ENCODE results near the gene DDX10.
"Not testable (repeated sequence)": the region's sequence is repeated elsewhere in the genome, so short reads cannot be mapped to it uniquely, and the experiment has no call there.

Gene DDX10

GRCh38 chr11:108797578-108798100, 132.8 kb downstream of the DDX10 start:
- no peak overlapping the region for H3K27ac Mint-ChIP-seq
- H3K4me1 Mint-ChIP-seq, result peaks cover 29% of the 10 kb centered on the region
- no peaks in the 10 kb centered on the region for H3K27me3 Mint-ChIP-seq
- peaks cover 16% of the 10 kb centered on the region for H3K36me3 Mint-ChIP-seq
- H3K9me3 Mint-ChIP-seq, result peaks cover 2% of the 10 kb centered on the region
- no peak overlapping the region for H3K4me3 Mint-ChIP-seq
- ATAC-seq, result no peak

DNA sequence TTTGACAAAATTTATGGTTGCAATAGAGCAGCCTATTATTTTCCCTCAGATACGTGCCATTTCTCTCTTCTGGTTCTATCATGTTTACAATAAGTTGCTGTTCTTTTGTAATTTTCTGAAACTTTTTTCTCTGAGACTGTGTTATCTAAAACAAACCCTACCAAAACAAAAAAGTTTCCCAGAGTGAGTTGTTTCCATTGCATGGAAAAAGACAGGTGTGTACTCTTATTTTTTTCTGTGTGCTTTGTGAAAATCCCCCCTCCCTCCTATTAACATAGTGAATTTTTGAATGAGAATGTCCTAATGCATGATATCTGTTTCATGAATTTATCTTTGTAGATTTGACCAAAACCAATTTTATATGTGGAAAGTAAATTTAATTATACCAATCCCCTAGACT, 137.6 kb downstream of the DDX10 start:
- no peaks in the 10 kb centered on the region for H3K9me3 Mint-ChIP-seq
- no peaks in the 10 kb centered on the region for H3K27me3 Mint-ChIP-seq
- H3K36me3 Mint-ChIP-seq, result peaks cover 16% of the 10 kb centered on the region
- ATAC-seq, result no peak
- no peak overlapping the region for H3K4me3 Mint-ChIP-seq
- H3K4me1 Mint-ChIP-seq, result peaks cover 12% of the 10 kb centered on the region
- no peak overlapping the region for H3K27ac Mint-ChIP-seq

- Mint-ChIP-seq H3K4me1 (peaks cover 5% of the 10 kb centered on the region), H3K9me3 (no peaks in the 10 kb centered on the region), H3K4me3 (no peak overlapping the region), H3K27me3 (no peaks in the 10 kb centered on the region), H3K27ac (no peak overlapping the region), H3K36me3 (peaks cover 16% of the 10 kb centered on the region)
- no peak for ATAC-seq
These were observed 138.9 kb downstream of the DDX10 start for GRCh38 chr11:108803776-108804175.

DNA sequence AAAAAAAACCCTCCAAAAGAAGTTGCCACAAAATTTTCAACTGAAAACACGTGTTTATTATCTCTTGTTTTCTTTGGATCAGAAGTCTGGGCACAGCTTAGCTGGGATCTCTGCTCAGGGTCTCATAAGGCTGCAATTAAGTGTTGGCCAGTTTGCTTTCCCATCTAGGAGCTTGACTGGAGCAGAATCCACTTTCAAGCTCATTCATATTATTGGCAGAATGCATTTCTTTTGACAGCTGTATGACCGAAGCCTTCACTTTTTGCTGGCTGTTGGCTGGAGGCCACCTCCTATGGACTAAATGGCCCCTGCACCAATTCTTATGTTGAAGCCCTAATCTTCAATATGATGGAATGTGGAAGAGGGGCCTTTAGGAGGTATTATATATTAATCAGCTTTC, 139.6 kb downstream of the DDX10 start:
- Mint-ChIP-seq H3K36me3 (peaks cover 17% of the 10 kb centered on the region), H3K4me3 (no peak overlapping the region), H3K9me3 (peaks cover 3% of the 10 kb centered on the region), H3K4me1 (peaks cover 5% of the 10 kb centered on the region), H3K27me3 (no peaks in the 10 kb centered on the region), H3K27ac (no peak overlapping the region)
- ATAC-seq, result no peak

DNA sequence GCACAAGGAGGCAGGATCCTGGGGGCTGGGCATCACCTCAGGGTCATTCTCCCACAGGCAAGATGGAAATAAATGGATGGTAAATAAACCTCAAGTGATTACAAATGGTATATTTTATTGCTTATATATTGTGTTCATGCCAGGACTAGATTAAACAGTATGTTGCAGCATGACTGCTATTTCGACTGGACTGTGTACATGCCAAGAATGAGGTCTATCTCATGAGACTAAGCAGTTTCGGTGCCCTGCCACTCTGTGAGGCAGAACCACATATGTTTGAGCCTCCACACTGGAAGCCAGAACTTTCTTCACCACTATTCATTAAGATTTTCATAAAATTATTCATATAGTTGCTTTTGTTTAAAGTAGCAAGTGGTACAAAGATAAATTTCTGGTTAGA, 140.2 kb downstream of the DDX10 start:
- H3K9me3 Mint-ChIP-seq, result peaks cover 3% of the 10 kb centered on the region
- H3K4me1 Mint-ChIP-seq, result peaks cover 5% of the 10 kb centered on the region
- no peak overlapping the region for H3K4me3 Mint-ChIP-seq

GRCh38 chr11:108807262-108807661, 142.4 kb downstream of the DDX10 start:
- no peak overlapping the region for H3K4me3 Mint-ChIP-seq

More for the DNA sequence above, 140.2 kb downstream of the DDX10 start:
- H3K27ac Mint-ChIP-seq, result no peak overlapping the region
- peaks cover 19% of the 10 kb centered on the region for H3K36me3 Mint-ChIP-seq
- no peak for ATAC-seq
- no peaks in the 10 kb centered on the region for H3K27me3 Mint-ChIP-seq

GRCh38 chr11:108813086-108813485, 148.2 kb downstream of the DDX10 start:
- Mint-ChIP-seq H3K4me1 (peaks cover 4% of the 10 kb centered on the region), H3K9me3 (peaks cover 3% of the 10 kb centered on the region), H3K4me3 (no peak overlapping the region), H3K27ac (no peak overlapping the region), H3K36me3 (peaks cover 40% of the 10 kb centered on the region), H3K27me3 (no peaks in the 10 kb centered on the region)
- ATAC-seq, result no peak

More at GRCh38 chr11:108807262-108807661, 142.4 kb downstream of the DDX10 start:
- Mint-ChIP-seq H3K9me3 (peaks cover 3% of the 10 kb centered on the region), H3K4me1 (no peaks in the 10 kb centered on the region), H3K27me3 (no peaks in the 10 kb centered on the region), H3K36me3 (peaks cover 29% of the 10 kb centered on the region), H3K27ac (no peak overlapping the region)
- no peak for ATAC-seq

- Mint-ChIP-seq H3K27me3 (no peaks in the 10 kb centered on the region), H3K4me3 (no peak overlapping the region), H3K27ac (no peak overlapping the region), H3K9me3 (no peaks in the 10 kb centered on the region), H3K36me3 (peaks cover 20% of the 10 kb centered on the region), H3K4me1 (peaks cover 4% of the 10 kb centered on the region)
- ATAC-seq, result no peak
These were observed 153.1 kb downstream of the DDX10 start for GRCh38 chr11:108817976-108818375.

DNA sequence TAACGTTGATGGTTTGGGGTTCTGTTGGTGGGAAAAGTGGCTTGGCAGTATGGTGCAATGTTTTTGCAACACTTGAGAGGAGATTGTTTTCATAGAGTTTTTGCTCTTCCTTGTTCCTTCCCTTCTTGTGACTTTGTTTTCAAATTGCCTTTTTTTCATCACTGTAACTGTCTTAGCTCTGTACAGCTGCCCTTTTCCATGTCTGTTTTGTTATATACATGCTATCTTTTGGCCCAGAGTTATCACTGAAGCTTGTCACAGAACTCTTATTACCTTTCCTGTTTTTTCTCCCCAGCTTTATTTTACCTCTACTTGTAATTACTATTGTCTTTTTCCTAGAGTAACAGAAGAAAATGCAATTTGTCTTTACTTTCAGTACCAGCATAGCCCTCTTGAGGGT, 154.1 kb downstream of the DDX10 start:
- H3K4me1 Mint-ChIP-seq, result peaks cover 4% of the 10 kb centered on the region
- peaks cover 30% of the 10 kb centered on the region for H3K36me3 Mint-ChIP-seq
- H3K27me3 Mint-ChIP-seq, result no peaks in the 10 kb centered on the region
- no peak for ATAC-seq
- H3K4me3 Mint-ChIP-seq, result no peak overlapping the region
- H3K9me3 Mint-ChIP-seq, result no peaks in the 10 kb centered on the region
- H3K27ac Mint-ChIP-seq, result no peak overlapping the region

DNA sequence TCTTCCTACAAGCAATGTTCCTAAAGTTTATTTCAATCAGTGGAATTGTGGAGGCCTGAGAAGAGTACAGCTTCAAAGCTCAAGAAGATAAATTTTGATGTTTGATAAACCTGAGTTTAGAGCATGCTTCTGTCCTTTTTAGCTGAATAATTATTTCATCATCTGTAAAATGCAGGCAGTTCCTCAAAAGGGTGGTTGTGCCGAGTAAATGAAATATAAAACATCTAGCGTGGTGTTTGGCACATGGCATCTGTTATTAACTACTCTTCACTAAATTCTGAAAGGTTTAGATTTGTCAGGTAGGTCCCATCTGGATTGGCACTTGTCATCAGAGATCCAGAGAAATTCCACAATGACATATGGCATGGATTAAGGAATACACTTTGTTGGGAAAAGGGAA, 155.1 kb downstream of the DDX10 start:
- no peak overlapping the region for H3K27ac Mint-ChIP-seq
- H3K9me3 Mint-ChIP-seq, result no peaks in the 10 kb centered on the region
- no peaks in the 10 kb centered on the region for H3K27me3 Mint-ChIP-seq
- no peak overlapping the region for H3K4me3 Mint-ChIP-seq
- peaks cover 4% of the 10 kb centered on the region for H3K4me1 Mint-ChIP-seq
- ATAC-seq, result no peak
- H3K36me3 Mint-ChIP-seq, result peaks cover 35% of the 10 kb centered on the region

GRCh38 chr11:108823960-108824359, 159.1 kb downstream of the DDX10 start:
- not testable (repeated sequence) for H3K27me3 Mint-ChIP-seq, H3K9me3 Mint-ChIP-seq, H3K4me3 Mint-ChIP-seq, ATAC-seq, H3K4me1 Mint-ChIP-seq, H3K27ac Mint-ChIP-seq
- H3K36me3 Mint-ChIP-seq, result peaks cover 29% of the 10 kb centered on the region

GRCh38 chr11:108824545-108824944, 159.7 kb downstream of the DDX10 start:
- Mint-ChIP-seq H3K4me1 (peaks cover 3% of the 10 kb centered on the region), H3K27ac (no peak overlapping the region), H3K9me3 (peaks cover 4% of the 10 kb centered on the region), H3K4me3 (no peak overlapping the region), H3K36me3 (peaks cover 35% of the 10 kb centered on the region), H3K27me3 (no peaks in the 10 kb centered on the region)
- ATAC-seq, result no peak

- no peaks in the 10 kb centered on the region for H3K27me3 Mint-ChIP-seq
- peaks cover 7% of the 10 kb centered on the region for H3K9me3 Mint-ChIP-seq
- no peak for ATAC-seq
- no peak overlapping the region for H3K27ac Mint-ChIP-seq
- peaks cover 12% of the 10 kb centered on the region for H3K4me1 Mint-ChIP-seq
- H3K36me3 Mint-ChIP-seq, result peaks cover 43% of the 10 kb centered on the region
- H3K4me3 Mint-ChIP-seq, result no peak overlapping the region
These were observed 160.5 kb downstream of the DDX10 start for GRCh38 chr11:108825381-108825780.

- Mint-ChIP-seq H3K4me3 (no peak overlapping the region), H3K4me1 (peaks cover 14% of the 10 kb centered on the region), H3K27me3 (no peaks in the 10 kb centered on the region), H3K27ac (no peak overlapping the region), H3K9me3 (peaks cover 7% of the 10 kb centered on the region), H3K36me3 (peaks cover 46% of the 10 kb centered on the region)
- no peak for ATAC-seq
These were observed 161.3 kb downstream of the DDX10 start for GRCh38 chr11:108826136-108826535.

- peaks cover 32% of the 10 kb centered on the region for H3K36me3 Mint-ChIP-seq
- no peak overlapping the region for H3K4me3 Mint-ChIP-seq
- no peak overlapping the region for H3K27ac Mint-ChIP-seq
- no peaks in the 10 kb centered on the region for H3K9me3 Mint-ChIP-seq
- ATAC-seq, result no peak
- H3K4me1 Mint-ChIP-seq, result peaks cover 7% of the 10 kb centered on the region
- no peaks in the 10 kb centered on the region for H3K27me3 Mint-ChIP-seq
These were observed 170.8 kb downstream of the DDX10 start for GRCh38 chr11:108835624-108836023.

GRCh38 chr11:108836541-108836940, 171.7 kb downstream of the DDX10 start:
- ATAC-seq, result no peak
- no peaks in the 10 kb centered on the region for H3K27me3 Mint-ChIP-seq
- H3K36me3 Mint-ChIP-seq, result peaks cover 40% of the 10 kb centered on the region
- peaks cover 7% of the 10 kb centered on the region for H3K4me1 Mint-ChIP-seq
- no peaks in the 10 kb centered on the region for H3K9me3 Mint-ChIP-seq
- no peak overlapping the region for H3K27ac Mint-ChIP-seq
- H3K4me3 Mint-ChIP-seq, result no peak overlapping the region

Measured in stimulated activated memory B cell treated with anti-CD40 and anti-IgM and Interleukin-4, amounts not matched to agents 10 μg/mL and 1 μg/mL and 100 μg/mL, for 72 hours (primary cell).